ENCODE data around the gene ADAM17.

DNA sequence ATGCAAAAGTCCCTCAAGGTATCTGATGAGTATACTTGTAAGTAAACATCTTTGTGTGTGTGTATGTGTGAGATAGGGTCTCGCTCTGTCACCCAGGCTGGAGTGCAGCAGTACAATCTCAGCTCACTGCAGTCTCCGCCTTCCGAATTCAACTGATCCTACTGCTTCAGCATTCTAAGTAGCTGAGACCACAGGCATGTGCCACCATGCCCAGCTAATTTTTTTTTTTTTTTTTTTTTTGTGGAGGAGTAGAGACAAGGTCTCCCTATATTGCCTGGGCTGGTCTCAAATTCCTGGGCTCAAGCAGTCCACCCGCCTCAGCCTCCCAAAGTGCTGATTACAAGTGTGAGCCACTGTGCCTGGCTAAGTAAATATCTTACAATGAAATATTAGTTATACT lies 23.2 kb downstream of the ADAM17 start:
- TF ChIP-seq, protein P1, sequence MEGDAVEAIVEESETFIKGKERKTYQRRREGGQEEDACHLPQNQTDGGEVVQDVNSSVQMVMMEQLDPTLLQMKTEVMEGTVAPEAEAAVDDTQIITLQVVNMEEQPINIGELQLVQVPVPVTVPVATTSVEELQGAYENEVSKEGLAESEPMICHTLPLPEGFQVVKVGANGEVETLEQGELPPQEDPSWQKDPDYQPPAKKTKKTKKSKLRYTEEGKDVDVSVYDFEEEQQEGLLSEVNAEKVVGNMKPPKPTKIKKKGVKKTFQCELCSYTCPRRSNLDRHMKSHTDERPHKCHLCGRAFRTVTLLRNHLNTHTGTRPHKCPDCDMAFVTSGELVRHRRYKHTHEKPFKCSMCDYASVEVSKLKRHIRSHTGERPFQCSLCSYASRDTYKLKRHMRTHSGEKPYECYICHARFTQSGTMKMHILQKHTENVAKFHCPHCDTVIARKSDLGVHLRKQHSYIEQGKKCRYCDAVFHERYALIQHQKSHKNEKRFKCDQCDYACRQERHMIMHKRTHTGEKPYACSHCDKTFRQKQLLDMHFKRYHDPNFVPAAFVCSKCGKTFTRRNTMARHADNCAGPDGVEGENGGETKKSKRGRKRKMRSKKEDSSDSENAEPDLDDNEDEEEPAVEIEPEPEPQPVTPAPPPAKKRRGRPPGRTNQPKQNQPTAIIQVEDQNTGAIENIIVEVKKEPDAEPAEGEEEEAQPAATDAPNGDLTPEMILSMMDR (IDR thresholded peaks at IDR 0.05; ENCODE audit: low read depth, low read length), result no peak
- TF ChIP-seq EZH2phosphoT487 (IDR thresholded peaks at IDR 0.05; ENCODE audit: low read depth), result no peak

All from OCI-LY3 (cell line).